GM21717 (cell line): ENCODE data around the gene TMEM203.
"Not testable (repeated sequence)": the region's sequence is repeated elsewhere in the genome, so short reads cannot be mapped to it uniquely, and the experiment has no call there.

Experiments used
- ATAC-seq: cut with Tn5 transposase; IDR thresholded peaks from one replicate; pipeline ENCODE4 v1.9.1; 2021; ENCODE audit warnings: mild to moderate bottlenecking, moderate library complexity; ENCODE audit not compliant: unreplicated experiment

The TMEM203 gene

GRCh38 chr9:137205126-137206069, at the start of gene TMEM203, which contains the start of gene NDOR1:
TSS of gene TMEM203 (minus strand) at chr9:137205648. CDS start at chr9:137205414, 234 bp downstream.
TSS of gene NDOR1 (plus strand) at chr9:137205700. CDS start at chr9:137205778, 78 bp downstream.
- no peak for ATAC-seq

- ATAC-seq = peak; percentile 61
Measured at GRCh38 chr9:137254624-137255447, 49.4 kb upstream of the TMEM203 start, which contains the start of gene NELFB. TSS of gene NELFB (plus strand) at chr9:137255327.

- ATAC-seq = no peak
Measured at GRCh38 chr9:137253717-137254623, 48.5 kb upstream of the TMEM203 start.

GRCh38 chr9:137252555-137253506, 47.4 kb upstream of the TMEM203 start:
- ATAC-seq = no peak

GRCh38 chr9:137251490-137252268, 46.2 kb upstream of the TMEM203 start:
- ATAC-seq = no peak

GRCh38 chr9:137251194-137251461, 45.7 kb upstream of the TMEM203 start, which contains the start of gene STPG3:
TSS of gene STPG3 (plus strand) at chr9:137251286. CDS start at chr9:137251287, 1 bp downstream.
- no peak for ATAC-seq

- no peak for ATAC-seq
Measured at GRCh38 chr9:137250329-137251193, 45.1 kb upstream of the TMEM203 start.

GRCh38 chr9:137247916-137248175, 42.4 kb upstream of the TMEM203 start:
- ATAC-seq = no peak

GRCh38 chr9:137247135-137247915, 41.9 kb upstream of the TMEM203 start:
- no peak for ATAC-seq

GRCh38 chr9:137245450-137246421, 40.3 kb upstream of the TMEM203 start:
- ATAC-seq = no peak

GRCh38 chr9:137244486-137245449, 39.3 kb upstream of the TMEM203 start:
- no peak for ATAC-seq

- ATAC-seq = no peak
Measured at GRCh38 chr9:137243626-137244485, 38.4 kb upstream of the TMEM203 start.

- ATAC-seq = not testable (repeated sequence)
Measured at GRCh38 chr9:137243266-137243625, 37.8 kb upstream of the TMEM203 start.
